Epithelial cell of esophagus (primary cell): Measurements from ENCODE around the gene ALDH4A1.

Source experiments
- DNase-seq: peaks from one replicate; pipeline ENCODE4 v3.0.0; 2010; ENCODE audit warnings: low read depth
- H3K4me3 ChIP-seq: 2 replicates; pipeline ENCODE4 v1.5.1; 2011; ENCODE audit warnings: mild to moderate bottlenecking, low read length, control low read depth
- CTCF ChIP-seq: IDR thresholded peaks from 2 replicates; pipeline ENCODE4 v1.5.1; 2011; ENCODE audit warnings: low read depth, mild to moderate bottlenecking, low read length, control low read depth, inconsistent platforms; ENCODE audit not compliant: insufficient read depth; ENCODE audit errors: missing control alignments

The ALDH4A1 gene

GRCh38 chr1:18877282-18877681, 25.1 kb downstream of the ALDH4A1 start:
- DNase-seq = no peak
- TF ChIP-seq CTCF = no peak
- no peak overlapping the region for H3K4me3 ChIP-seq

DNA sequence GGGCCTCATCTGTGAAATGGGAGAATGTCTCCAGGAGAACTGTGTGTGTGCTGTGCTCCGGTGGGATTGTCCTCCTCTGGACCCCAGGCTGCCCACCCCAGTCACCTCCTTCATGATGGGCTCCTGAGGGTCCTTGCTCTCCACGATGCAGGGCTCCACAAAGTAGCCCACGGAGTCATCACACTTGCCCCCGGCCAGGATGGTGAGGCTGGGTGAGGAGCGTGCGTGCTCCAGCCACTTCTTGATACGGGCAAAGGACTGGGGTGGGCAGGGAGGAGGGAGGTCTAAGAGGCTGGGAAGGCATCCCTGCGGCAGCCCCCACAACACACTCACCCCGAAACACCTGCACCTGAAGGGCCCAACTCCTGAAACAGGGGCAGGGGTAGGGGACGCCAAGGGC, 26.1 kb downstream of the ALDH4A1 start:
- no peak overlapping the region for H3K4me3 ChIP-seq
- DNase-seq = no peak
- no peak for TF ChIP-seq CTCF

GRCh38 chr1:18875796-18876128, 26.6 kb downstream of the ALDH4A1 start:
- DNase-seq = no peak
- no peak for TF ChIP-seq CTCF
- no peak overlapping the region for H3K4me3 ChIP-seq

GRCh38 chr1:18875107-18875795, 27.1 kb downstream of the ALDH4A1 start:
- peak; percentile 80 for TF ChIP-seq CTCF
- no peak overlapping the region for H3K4me3 ChIP-seq
- peak; percentile 86 for DNase-seq

- DNase-seq = no peak
- no peak overlapping the region for H3K4me3 ChIP-seq
- no peak for TF ChIP-seq CTCF
Observed at GRCh38 chr1:18874600-18874999, 27.8 kb downstream of the ALDH4A1 start.

DNA sequence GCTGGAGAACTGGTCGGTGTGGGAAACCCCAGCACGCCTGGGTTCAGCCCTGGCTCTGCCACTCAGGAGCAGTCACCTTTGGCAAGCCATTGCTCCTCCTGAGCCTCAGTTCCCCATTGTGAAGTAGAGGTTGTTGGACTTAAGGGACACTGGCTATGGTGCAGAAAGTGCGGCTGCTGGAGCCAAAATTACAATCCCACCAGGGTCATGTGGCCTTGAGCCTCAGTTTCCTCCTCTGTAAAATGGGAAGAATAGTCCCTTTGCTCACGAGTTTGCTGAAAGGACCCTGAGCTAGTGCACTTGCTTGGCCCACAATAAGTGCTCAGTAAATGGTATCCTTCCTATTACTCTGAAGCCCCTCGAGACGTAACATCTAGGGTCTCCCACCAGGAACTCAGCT, 28.3 kb downstream of the ALDH4A1 start:
- no peak for TF ChIP-seq CTCF
- DNase-seq = no peak
- H3K4me3 ChIP-seq = no peak overlapping the region

DNA sequence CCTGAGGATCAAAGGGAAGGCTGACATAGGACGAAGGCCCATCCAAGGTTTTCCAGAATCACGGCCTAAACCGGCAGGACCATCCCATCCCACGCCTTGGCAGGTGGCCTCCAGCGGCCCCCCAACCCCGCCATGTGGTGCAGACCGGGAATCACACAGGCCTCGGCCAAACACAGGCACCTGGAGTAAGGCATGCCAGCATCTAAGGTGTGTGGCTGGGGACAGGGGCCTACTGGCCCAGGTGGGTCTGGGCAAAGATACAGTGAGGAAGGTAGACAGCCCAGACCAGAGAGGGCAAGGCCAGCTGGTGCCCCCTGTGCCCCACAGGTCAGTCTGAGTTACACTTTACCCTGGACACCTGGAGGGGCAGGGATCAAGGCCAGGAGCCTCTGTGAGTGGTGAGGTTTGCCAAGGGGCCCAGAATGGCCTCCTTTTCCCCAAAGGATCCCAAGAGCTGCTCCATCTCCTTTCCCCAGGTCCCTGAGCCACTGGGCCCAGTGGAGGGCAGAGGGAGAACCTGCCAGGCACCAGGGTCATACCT, 30.2 kb downstream of the ALDH4A1 start:
- DNase-seq = no peak
- no peak for TF ChIP-seq CTCF
- no peak overlapping the region for H3K4me3 ChIP-seq
